Measurements from ENCODE around the gene WTAP. TPM values are rescaled to one million over a fixed set of nuclear protein-coding genes. Genes with fewer than 3 reads are reported as not detected.

WTAP gene
- 64.7 TPM for total RNA-seq

GRCh38 chr6:159726918-159727716 is at the start of gene WTAP:
WTAP (plus strand) TSS chr6:159727506; CDS start chr6:159736266, 8,760 bp downstream.
- H3K4me1 ChIP-seq (ENCODE audit: control insufficient read depth in 3 of 3, insufficient read depth in 3 of 3, low read length in 3 of 3), result peaks cover 29 to 35% (median 30%) of the 10 kb centered on the region in 3 donors
- H3K36me3 ChIP-seq (ENCODE audit: control insufficient read depth in 3 of 3, insufficient read depth in 3 of 3, low read length in 3 of 3), result no peaks in the 10 kb centered on the region

GRCh38 chr6:159677506-159678165 is 49.7 kb upstream of the WTAP start:
- no peaks in the 10 kb centered on the region for H3K4me1 ChIP-seq (ENCODE audit: control insufficient read depth in 3 of 3, insufficient read depth in 3 of 3, low read length in 3 of 3)
- no peaks in the 10 kb centered on the region for H3K27me3 ChIP-seq (ENCODE audit: control insufficient read depth in 3 of 3, insufficient read depth in 3 of 3, low read length in 3 of 3)
- no peak overlapping the region for H3K4me3 ChIP-seq (ENCODE audit: low read length in 3 of 3)
- H3K9me3 ChIP-seq (ENCODE audit: control insufficient read depth in 3 of 3, low read length in 3 of 3), result no peaks in the 10 kb centered on the region
- no peak overlapping the region for H3K9ac ChIP-seq (ENCODE audit: low read depth in 1 of 3, low read length in 3 of 3)
- H3K36me3 ChIP-seq (ENCODE audit: control insufficient read depth in 3 of 3, insufficient read depth in 3 of 3, low read length in 3 of 3), result peaks cover 5 to 24% (median 23%) of the 10 kb centered on the region in 3 donors
- H3K27ac ChIP-seq (ENCODE audit: low read depth, low read length), result no peak overlapping the region

More at GRCh38 chr6:159726918-159727716, at the start of gene WTAP:
- Histone ChIP-seq H3K4me3 (ENCODE audit: low read length in 3 of 3) (peak within 1 kb of the TSS; percentile 89 to 95 (median 93)), H3K27me3 (ENCODE audit: control insufficient read depth in 3 of 3, insufficient read depth in 3 of 3, low read length in 3 of 3) (no peaks in the 10 kb centered on the region), H3K9ac (ENCODE audit: low read depth in 1 of 3, low read length in 3 of 3) (peak within 1 kb of the TSS; percentile 96 to 98 (median 98)), H3K27ac (ENCODE audit: low read depth, low read length) (peak within 1 kb of the TSS; percentile 98), H3K9me3 (ENCODE audit: control insufficient read depth in 3 of 3, low read length in 3 of 3) (no peaks in the 10 kb centered on the region)

GRCh38 chr6:159678574-159678973 is 48.7 kb upstream of the WTAP start:
- Histone ChIP-seq H3K4me3 (ENCODE audit: low read length in 3 of 3) (no peak overlapping the region), H3K4me1 (ENCODE audit: control insufficient read depth in 3 of 3, insufficient read depth in 3 of 3, low read length in 3 of 3) (no peaks in the 10 kb centered on the region), H3K36me3 (ENCODE audit: control insufficient read depth in 3 of 3, insufficient read depth in 3 of 3, low read length in 3 of 3) (peaks cover 5 to 32% (median 28%) of the 10 kb centered on the region in 3 donors), H3K27ac (ENCODE audit: low read depth, low read length) (no peak overlapping the region), H3K9me3 (ENCODE audit: control insufficient read depth in 3 of 3, low read length in 3 of 3) (no peaks in the 10 kb centered on the region), H3K27me3 (ENCODE audit: control insufficient read depth in 3 of 3, insufficient read depth in 3 of 3, low read length in 3 of 3) (no peaks in the 10 kb centered on the region), H3K9ac (ENCODE audit: low read depth in 1 of 3, low read length in 3 of 3) (no peak overlapping the region)

GRCh38 chr6:159679091-159680077 is 47.9 kb upstream of the WTAP start:
- H3K9me3 ChIP-seq (ENCODE audit: control insufficient read depth in 3 of 3, low read length in 3 of 3), result no peaks in the 10 kb centered on the region
- no peaks in the 10 kb centered on the region for H3K4me1 ChIP-seq (ENCODE audit: control insufficient read depth in 3 of 3, insufficient read depth in 3 of 3, low read length in 3 of 3)
- no peak overlapping the region for H3K4me3 ChIP-seq (ENCODE audit: low read length in 3 of 3)
- H3K27ac ChIP-seq (ENCODE audit: low read depth, low read length), result no peak overlapping the region
- peaks cover 9 to 39% (median 34%) of the 10 kb centered on the region in 3 donors for H3K36me3 ChIP-seq (ENCODE audit: control insufficient read depth in 3 of 3, insufficient read depth in 3 of 3, low read length in 3 of 3)
- H3K27me3 ChIP-seq (ENCODE audit: control insufficient read depth in 3 of 3, insufficient read depth in 3 of 3, low read length in 3 of 3), result no peaks in the 10 kb centered on the region
- H3K9ac ChIP-seq (ENCODE audit: low read depth in 1 of 3, low read length in 3 of 3), result no peak overlapping the region

GRCh38 chr6:159680104-159680503 is 47.2 kb upstream of the WTAP start:
- Histone ChIP-seq H3K27me3 (ENCODE audit: control insufficient read depth in 3 of 3, insufficient read depth in 3 of 3, low read length in 3 of 3) (no peaks in the 10 kb centered on the region), H3K9ac (ENCODE audit: low read depth in 1 of 3, low read length in 3 of 3) (no peak overlapping the region), H3K4me3 (ENCODE audit: low read length in 3 of 3) (no peak overlapping the region), H3K27ac (ENCODE audit: low read depth, low read length) (no peak overlapping the region), H3K36me3 (ENCODE audit: control insufficient read depth in 3 of 3, insufficient read depth in 3 of 3, low read length in 3 of 3) (peaks cover 11 to 43% (median 37%) of the 10 kb centered on the region in 3 donors), H3K4me1 (ENCODE audit: control insufficient read depth in 3 of 3, insufficient read depth in 3 of 3, low read length in 3 of 3) (no peaks in the 10 kb centered on the region), H3K9me3 (ENCODE audit: control insufficient read depth in 3 of 3, low read length in 3 of 3) (no peaks in the 10 kb centered on the region)

- Histone ChIP-seq H3K36me3 (ENCODE audit: control insufficient read depth in 3 of 3, insufficient read depth in 3 of 3, low read length in 3 of 3) (peaks cover 14 to 43% (median 37%) of the 10 kb centered on the region in 3 donors), H3K9me3 (ENCODE audit: control insufficient read depth in 3 of 3, low read length in 3 of 3) (no peaks in the 10 kb centered on the region), H3K4me1 (ENCODE audit: control insufficient read depth in 3 of 3, insufficient read depth in 3 of 3, low read length in 3 of 3) (no peaks in the 10 kb centered on the region), H3K27me3 (ENCODE audit: control insufficient read depth in 3 of 3, insufficient read depth in 3 of 3, low read length in 3 of 3) (no peaks in the 10 kb centered on the region), H3K4me3 (ENCODE audit: low read length in 3 of 3) (no peak overlapping the region), H3K27ac (ENCODE audit: low read depth, low read length) (no peak overlapping the region), H3K9ac (ENCODE audit: low read depth in 1 of 3, low read length in 3 of 3) (no peak overlapping the region)
Measured at GRCh38 chr6:159681191-159681880, 46.0 kb upstream of the WTAP start.

GRCh38 chr6:159682295-159682694 is 45.0 kb upstream of the WTAP start:
- peaks cover 14 to 50% (median 45%) of the 10 kb centered on the region in 3 donors for H3K36me3 ChIP-seq (ENCODE audit: control insufficient read depth in 3 of 3, insufficient read depth in 3 of 3, low read length in 3 of 3)
- H3K27ac ChIP-seq (ENCODE audit: low read depth, low read length), result no peak overlapping the region
- no peaks in the 10 kb centered on the region for H3K27me3 ChIP-seq (ENCODE audit: control insufficient read depth in 3 of 3, insufficient read depth in 3 of 3, low read length in 3 of 3)
- H3K9ac ChIP-seq (ENCODE audit: low read depth in 1 of 3, low read length in 3 of 3), result no peak overlapping the region
- H3K9me3 ChIP-seq (ENCODE audit: control insufficient read depth in 3 of 3, low read length in 3 of 3), result no peaks in the 10 kb centered on the region
- no peak overlapping the region for H3K4me3 ChIP-seq (ENCODE audit: low read length in 3 of 3)
- no peaks in the 10 kb centered on the region for H3K4me1 ChIP-seq (ENCODE audit: control insufficient read depth in 3 of 3, insufficient read depth in 3 of 3, low read length in 3 of 3)

- peaks cover 14 to 51% (median 47%) of the 10 kb centered on the region in 3 donors for H3K36me3 ChIP-seq (ENCODE audit: control insufficient read depth in 3 of 3, insufficient read depth in 3 of 3, low read length in 3 of 3)
- no peaks in the 10 kb centered on the region for H3K9me3 ChIP-seq (ENCODE audit: control insufficient read depth in 3 of 3, low read length in 3 of 3)
- no peak overlapping the region for H3K9ac ChIP-seq (ENCODE audit: low read depth in 1 of 3, low read length in 3 of 3)
- no peaks in the 10 kb centered on the region for H3K4me1 ChIP-seq (ENCODE audit: control insufficient read depth in 3 of 3, insufficient read depth in 3 of 3, low read length in 3 of 3)
- no peak overlapping the region for H3K4me3 ChIP-seq (ENCODE audit: low read length in 3 of 3)
- no peak overlapping the region for H3K27ac ChIP-seq (ENCODE audit: low read depth, low read length)
- H3K27me3 ChIP-seq (ENCODE audit: control insufficient read depth in 3 of 3, insufficient read depth in 3 of 3, low read length in 3 of 3), result no peaks in the 10 kb centered on the region
Measured at GRCh38 chr6:159682810-159683209, 44.5 kb upstream of the WTAP start.

- H3K27me3 ChIP-seq (ENCODE audit: control insufficient read depth in 3 of 3, insufficient read depth in 3 of 3, low read length in 3 of 3), result no peaks in the 10 kb centered on the region
- no peaks in the 10 kb centered on the region for H3K9me3 ChIP-seq (ENCODE audit: control insufficient read depth in 3 of 3, low read length in 3 of 3)
- H3K9ac ChIP-seq (ENCODE audit: low read depth in 1 of 3, low read length in 3 of 3), result peak overlapping the region in 1 of 3 donors; percentile 14
- H3K27ac ChIP-seq (ENCODE audit: low read depth, low read length), result no peak overlapping the region
- H3K36me3 ChIP-seq (ENCODE audit: control insufficient read depth in 3 of 3, insufficient read depth in 3 of 3, low read length in 3 of 3), result peaks cover 14 to 54% (median 49%) of the 10 kb centered on the region in 3 donors
- peaks cover 3 to 5% (median 3%) of the 10 kb centered on the region in 3 donors for H3K4me1 ChIP-seq (ENCODE audit: control insufficient read depth in 3 of 3, insufficient read depth in 3 of 3, low read length in 3 of 3)
- no peak overlapping the region for H3K4me3 ChIP-seq (ENCODE audit: low read length in 3 of 3)
Measured at GRCh38 chr6:159684013-159684304, 43.3 kb upstream of the WTAP start.

Measured in skeletal muscle tissue (tissue), 4 donors.